Stimulated activated CD8-positive, alpha-beta memory T cell treated with anti-CD3 and anti-CD28 coated beads, Interleukin-7, amount 100 ng/mL, for 4 hours (primary cell): ENCODE results near the gene EIF4A2.
A peak's percentile ranks its signal among the peaks of the same experiment; 100 is the strongest.

Experiments used
- DNase-seq, 2 donors: peaks; one replicate each; pipeline ENCODE4 v3.0.0-alpha.2; 2020; ENCODE audit warnings: low read depth in 2 of 2

EIF4A2 gene

GRCh38 chr3:186783058-186783730 is at the start of gene EIF4A2:
EIF4A2 (plus strand) TSS chr3:186783577; CDS start chr3:186783611, 34 bp downstream.
- peak; percentile 79 to 86 for DNase-seq

GRCh38 chr3:186742618-186743380 is 40.6 kb upstream of the EIF4A2 start:
- DNase-seq, result no peak

GRCh38 chr3:186743666-186744065 is 39.7 kb upstream of the EIF4A2 start:
- DNase-seq, result no peak

GRCh38 chr3:186746008-186746407 is 37.4 kb upstream of the EIF4A2 start:
- DNase-seq, result no peak

- no peak for DNase-seq
Measured at GRCh38 chr3:186750316-186750715, 33.1 kb upstream of the EIF4A2 start.

- no peak for DNase-seq
Measured at GRCh38 chr3:186751480-186751879, 31.9 kb upstream of the EIF4A2 start.

- DNase-seq, result no peak
Measured at GRCh38 chr3:186754006-186754405, 29.4 kb upstream of the EIF4A2 start.

- DNase-seq, result no peak
Measured at GRCh38 chr3:186754871-186755270, 28.5 kb upstream of the EIF4A2 start.

- no peak for DNase-seq
Measured at GRCh38 chr3:186757214-186757613, 26.2 kb upstream of the EIF4A2 start.

- DNase-seq, result no peak
Measured at GRCh38 chr3:186757686-186758220, 25.6 kb upstream of the EIF4A2 start.

- no peak for DNase-seq
Measured at GRCh38 chr3:186759231-186759930, 24.0 kb upstream of the EIF4A2 start.

- no peak for DNase-seq
Measured at GRCh38 chr3:186760141-186760833, 23.1 kb upstream of the EIF4A2 start.

GRCh38 chr3:186760897-186761447 is 22.4 kb upstream of the EIF4A2 start:
- DNase-seq, result no peak

- DNase-seq, result peak in 1 of 2 donors; percentile 1
Measured at GRCh38 chr3:186772281-186772694, 11.1 kb upstream of the EIF4A2 start.

- peak; percentile 45 to 60 for DNase-seq
Measured at GRCh38 chr3:186772701-186773417, 10.5 kb upstream of the EIF4A2 start.

- no peak for DNase-seq
Measured at GRCh38 chr3:186775999-186776398, 7.4 kb upstream of the EIF4A2 start.

GRCh38 chr3:186779204-186779603 is 4.2 kb upstream of the EIF4A2 start:
- DNase-seq, result no peak

GRCh38 chr3:186782542-186783057 is 777 bp upstream of the EIF4A2 start:
- no peak for DNase-seq

- peak; percentile 58 to 77 for DNase-seq
Measured at GRCh38 chr3:186783731-186784515, 546 bp downstream of the EIF4A2 start.
